Activated CD8-positive, alpha-beta T cell treated with anti-CD3 and anti-CD28 coated beads for 36 hours (primary cell): Measurements from ENCODE around the gene B3GAT3. TPM values are rescaled to one million over a fixed set of nuclear protein-coding genes. Genes with fewer than 3 reads are reported as not detected.

Experiments
- ATAC-seq: fragments of 200-7000 bp; cut with Tn5 transposase; one replicate; pipeline ENCODE4 v1.10.0; 2021; ENCODE audit warnings: mild to moderate bottlenecking, moderate library complexity
- CTCF ChIA-PET: fragments of 350-600 bp; sonication (Branson Sonifier 250); formaldehyde crosslinking; loops from one replicate; lab custom pipeline; 2021; ENCODE audit warnings: antibody characterized with exemption; lab: Charles Lee
- POLR2A ChIA-PET: fragments of 350-600 bp; sonication (Branson Sonifier 250); formaldehyde crosslinking; loops from one replicate; lab custom pipeline; 2021; ENCODE audit warnings: antibody characterized with exemption; lab: Charles Lee
- DNase-seq: peaks from one replicate; pipeline ENCODE4 v3.0.0-alpha.2; 2020
- H3K27ac Mint-ChIP-seq: one replicate; pipeline ENCODE4 v1.8.0; 2021; ENCODE audit warnings: mild to moderate bottlenecking, mixed read lengths
- H3K27me3 Mint-ChIP-seq: one replicate; pipeline ENCODE4 v1.8.0; 2021; ENCODE audit warnings: mixed read lengths
- H3K36me3 Mint-ChIP-seq: one replicate; pipeline ENCODE4 v1.8.0; 2021; ENCODE audit warnings: low read depth, mixed read lengths
- H3K4me1 Mint-ChIP-seq: one replicate; pipeline ENCODE4 v1.8.0; 2021; ENCODE audit warnings: low read depth, mixed read lengths
- H3K4me3 Mint-ChIP-seq: one replicate; pipeline ENCODE4 v1.8.0; 2021; ENCODE audit warnings: mild to moderate bottlenecking, moderate library complexity, mixed read lengths
- H3K9me3 Mint-ChIP-seq: one replicate; pipeline ENCODE4 v1.8.0; 2021; ENCODE audit warnings: mixed read lengths
- intact Hi-C: fragments of 100-400 bp; cut with micrococcal nuclease; formaldehyde crosslinking; loops from one replicate; pipeline ENCODE4 v1.10.0; 2022
- microRNA-seq: library from miRNA; unstranded; fragments of <30 nt; microRNA quantifications from one replicate; pipeline ENCODE4 v1.2.0, GENCODE V29; 2022; ENCODE audit warnings: borderline microRNAs expressed, borderline replicate concordance
- total RNA-seq, 2 experiments: library from RNA; stranded (reverse); gene quantifications; one replicate each; pipeline ENCODE4 v1.2.3, GENCODE V29; 2021
- TF ChIP-seq, protein P1 (sequence below): fragments of 200-600 bp; IDR thresholded peaks from one replicate; pipeline ENCODE4 v1.8.0; 2022; ENCODE audit warnings: antibody characterized with exemption, mild to moderate bottlenecking

The B3GAT3 gene
- total RNA-seq, 2 experiments from 2014 or later = 59.1 to 61.4 TPM

DNA sequence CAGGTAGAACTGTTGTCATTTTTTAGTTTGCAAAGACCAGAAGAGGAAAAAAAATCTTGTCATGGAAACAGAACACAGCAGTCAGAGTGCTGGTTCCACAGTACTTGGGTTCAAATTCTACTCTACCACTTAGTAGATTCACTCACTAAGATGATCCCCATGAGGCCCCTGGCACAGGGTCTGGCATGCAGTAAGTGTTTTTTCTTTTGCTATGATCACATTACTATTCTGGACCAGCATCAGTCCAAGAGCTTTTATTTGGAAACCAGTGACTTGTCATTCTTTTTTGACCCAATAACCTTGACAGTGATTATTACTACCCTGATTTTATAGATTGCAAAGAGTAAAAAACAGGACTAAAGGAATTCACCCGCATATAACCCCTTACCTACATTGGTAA, 52.2 kb downstream of the B3GAT3 start:
- no peak for ATAC-seq

DNA sequence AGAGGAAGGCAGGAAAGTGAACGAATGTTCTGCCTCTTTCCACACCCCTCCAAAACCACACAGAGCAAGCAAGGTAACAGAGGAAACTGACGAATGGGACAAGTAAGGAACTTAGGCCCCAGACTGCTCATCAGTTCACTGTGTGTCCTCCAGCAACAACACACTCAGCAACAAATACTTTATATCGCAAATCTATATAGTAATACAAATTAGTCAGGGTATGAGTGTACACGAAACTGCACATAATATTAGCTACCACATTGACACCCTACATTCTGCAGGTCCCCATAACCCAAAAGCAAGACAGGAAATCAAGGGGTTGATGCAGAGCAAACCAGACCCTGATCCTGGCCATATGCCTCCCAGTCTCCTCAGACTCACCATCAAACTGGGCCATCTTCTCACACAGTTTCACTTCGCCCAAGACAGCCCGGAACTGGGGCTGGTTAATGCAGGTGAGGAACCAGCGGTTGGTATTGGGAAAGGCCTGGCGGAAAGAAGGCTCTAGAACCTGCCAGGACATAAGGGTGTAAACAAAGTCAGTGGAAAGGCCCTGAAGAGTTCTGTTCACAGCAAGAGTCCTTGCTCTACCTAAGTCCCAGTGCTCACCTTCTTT, 54.7 kb downstream of the B3GAT3 start:
- H3K4me1 Mint-ChIP-seq = peaks cover 57% of the 10 kb centered on the region

More for the DNA sequence above, 52.2 kb downstream of the B3GAT3 start:
- no peaks in the 10 kb centered on the region for H3K9me3 Mint-ChIP-seq
- H3K36me3 Mint-ChIP-seq = peaks cover 85% of the 10 kb centered on the region
- H3K27me3 Mint-ChIP-seq = no peaks in the 10 kb centered on the region
- TF ChIP-seq, protein P1, sequence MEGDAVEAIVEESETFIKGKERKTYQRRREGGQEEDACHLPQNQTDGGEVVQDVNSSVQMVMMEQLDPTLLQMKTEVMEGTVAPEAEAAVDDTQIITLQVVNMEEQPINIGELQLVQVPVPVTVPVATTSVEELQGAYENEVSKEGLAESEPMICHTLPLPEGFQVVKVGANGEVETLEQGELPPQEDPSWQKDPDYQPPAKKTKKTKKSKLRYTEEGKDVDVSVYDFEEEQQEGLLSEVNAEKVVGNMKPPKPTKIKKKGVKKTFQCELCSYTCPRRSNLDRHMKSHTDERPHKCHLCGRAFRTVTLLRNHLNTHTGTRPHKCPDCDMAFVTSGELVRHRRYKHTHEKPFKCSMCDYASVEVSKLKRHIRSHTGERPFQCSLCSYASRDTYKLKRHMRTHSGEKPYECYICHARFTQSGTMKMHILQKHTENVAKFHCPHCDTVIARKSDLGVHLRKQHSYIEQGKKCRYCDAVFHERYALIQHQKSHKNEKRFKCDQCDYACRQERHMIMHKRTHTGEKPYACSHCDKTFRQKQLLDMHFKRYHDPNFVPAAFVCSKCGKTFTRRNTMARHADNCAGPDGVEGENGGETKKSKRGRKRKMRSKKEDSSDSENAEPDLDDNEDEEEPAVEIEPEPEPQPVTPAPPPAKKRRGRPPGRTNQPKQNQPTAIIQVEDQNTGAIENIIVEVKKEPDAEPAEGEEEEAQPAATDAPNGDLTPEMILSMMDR = no peak
- peak overlapping the region; percentile 59 for H3K27ac Mint-ChIP-seq
- H3K4me1 Mint-ChIP-seq = peaks cover 62% of the 10 kb centered on the region
- POLR2A ChIA-PET = interaction anchor here (0.6 to 11.0 kb wide), 10 partner anchors 13 to 311 kb away, joined by 3 to 156 read pairs (median 4); partner anchors contain the start of genes AHNAK, MTA2, SLC3A2 and TUT1
- H3K4me3 Mint-ChIP-seq = peak overlapping the region; percentile 1
- DNase-seq = no peak
- CTCF ChIA-PET = interaction anchor here (0.7 to 4.9 kb wide), 6 partner anchors 10 to 145 kb away, joined by 3 to 29 read pairs (median 6); partner anchors contain the start of gene TUT1
- intact Hi-C loops = no loop called here

DNA sequence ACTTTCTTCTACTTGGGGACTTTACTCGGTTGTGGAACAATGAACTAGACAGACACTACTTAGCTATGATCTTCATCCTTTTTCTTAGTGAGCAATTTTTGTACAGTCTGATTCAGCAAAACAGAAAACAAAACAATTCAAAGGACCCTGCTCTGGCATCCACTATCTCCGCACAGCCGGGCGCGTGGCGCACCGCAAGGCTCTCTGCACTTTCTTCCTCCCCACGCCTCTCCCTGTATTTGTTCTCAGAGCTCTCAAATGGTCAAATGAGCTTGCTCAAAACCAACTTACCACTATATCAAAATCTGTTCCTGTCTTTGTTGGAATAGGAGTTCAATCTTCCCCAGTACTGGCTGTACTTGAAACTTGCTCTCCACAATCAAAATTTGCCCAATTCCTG, 55.5 kb downstream of the B3GAT3 start:
- POLR2A ChIA-PET = interaction anchor here (0.8 to 11.0 kb wide), 6 partner anchors 8 to 167 kb away, joined by 3 to 156 read pairs (median 4); partner anchors contain the start of genes EEF1G and TUT1
- H3K27ac Mint-ChIP-seq = peak overlapping the region; percentile 68
- DNase-seq = no peak
- no peaks in the 10 kb centered on the region for H3K27me3 Mint-ChIP-seq
- TF ChIP-seq, protein P1 = no peak
- H3K4me3 Mint-ChIP-seq = no peak overlapping the region
- CTCF ChIA-PET = interaction anchor here (1.0 to 3.8 kb wide), 7 partner anchors 8 to 147 kb away, joined by 3 to 19 read pairs (median 4); partner anchors contain the start of genes SCGB1A1 and TUT1
- peaks cover 67% of the 10 kb centered on the region for H3K36me3 Mint-ChIP-seq
- intact Hi-C loops = no loop called here
- ATAC-seq = no peak
- H3K4me1 Mint-ChIP-seq = peaks cover 55% of the 10 kb centered on the region
- no peaks in the 10 kb centered on the region for H3K9me3 Mint-ChIP-seq

More for the DNA sequence above, 54.7 kb downstream of the B3GAT3 start:
- Mint-ChIP-seq H3K9me3 (no peaks in the 10 kb centered on the region), H3K36me3 (peaks cover 71% of the 10 kb centered on the region), H3K27ac (peak overlapping the region; percentile 61), H3K27me3 (no peaks in the 10 kb centered on the region), H3K4me3 (no peak overlapping the region)
- intact Hi-C loops = no loop called here
- no peak for DNase-seq
- ATAC-seq = peak; percentile 49
- CTCF ChIA-PET = interaction anchor here (2.3 to 4.9 kb wide), 2 partner anchors 24 to 142 kb away, joined by 16 to 29 read pairs; no protein-coding TSS in a partner anchor
- TF ChIP-seq, protein P1 = no peak
- POLR2A ChIA-PET = interaction anchor here (1.6 to 11.0 kb wide), 2 partner anchors 10 to 24 kb away, joined by 5 to 156 read pairs; partner anchors contain the start of gene TUT1

Small RNA genes within 50 kb of the gene (microRNA-seq; reads per million reads assigned to microRNA genes)
- gene MIR6747 = 0.91 reads per million

Other genes starting within 250 kb of the B3GAT3 start
- not detected for gene SCGB1A1, start 203.0 kb downstream of the B3GAT3 start, total RNA-seq
- gene AHNAK, start 75.2 kb downstream of the B3GAT3 start, total RNA-seq = 10 to 100 TPM; 41.1 to 43.0 TPM
- gene EEF1G, start 48.1 kb downstream of the B3GAT3 start, total RNA-seq = 1,000 to 10,000 TPM; 1,925 to 1,979 TPM
- 10 to 100 TPM; 34.4 to 38.0 TPM for gene TUT1, start 30.5 kb downstream of the B3GAT3 start, total RNA-seq
- 100 to 1,000 TPM; 159 to 164 TPM for gene MTA2, start 20.1 kb downstream of the B3GAT3 start, total RNA-seq
- gene EML3, start 9.2 kb downstream of the B3GAT3 start, total RNA-seq = 100 to 1,000 TPM; 115 to 120 TPM
- gene ROM1, start 8.7 kb downstream of the B3GAT3 start, total RNA-seq = 1 to 10 TPM in 1 of 2 experiments, under 1 TPM in 1; 0.79 to 1.1 TPM
- gene GANAB, start 24.6 kb upstream of the B3GAT3 start, total RNA-seq = 100 to 1,000 TPM; 205 to 217 TPM
- gene INTS5, start 31.3 kb upstream of the B3GAT3 start, total RNA-seq = 10 to 100 TPM; 30.3 to 31.5 TPM
- 100 to 1,000 TPM; 108 TPM for gene C11orf98, start 43.2 kb upstream of the B3GAT3 start, total RNA-seq
- gene CSKMT, start 43.3 kb upstream of the B3GAT3 start, total RNA-seq = 10 to 100 TPM; 37.1 to 43.6 TPM
- 1 to 10 TPM; 4.7 TPM for gene UQCC3, start 49.7 kb upstream of the B3GAT3 start, total RNA-seq
- gene LBHD1, start 50.3 kb upstream of the B3GAT3 start, total RNA-seq = 10 to 100 TPM; 12.0 to 12.9 TPM
- 100 to 1,000 TPM; 104 to 120 TPM for gene UBXN1, start 57.1 kb upstream of the B3GAT3 start, total RNA-seq
- gene LRRN4CL, start 67.5 kb upstream of the B3GAT3 start, total RNA-seq = not detected
- 10 to 100 TPM; 22.1 to 24.1 TPM for gene BSCL2, start 85.4 kb upstream of the B3GAT3 start, total RNA-seq
- not detected for gene GNG3, start 85.7 kb upstream of the B3GAT3 start, total RNA-seq
- 10 to 100 TPM; 54.9 to 58.6 TPM for gene HNRNPUL2, start 105.5 kb upstream of the B3GAT3 start, total RNA-seq
- gene TTC9C, start 106.5 kb upstream of the B3GAT3 start, total RNA-seq = 10 to 100 TPM; 33.7 to 37.9 TPM
- 10 to 100 TPM in 1 of 2 experiments, 1 to 10 TPM in 1; 9.8 to 11.8 TPM for gene ZBTB3, start 132.2 kb upstream of the B3GAT3 start, total RNA-seq
- 100 to 1,000 TPM; 109 to 111 TPM for gene POLR2G, start 139.6 kb upstream of the B3GAT3 start, total RNA-seq
- 10 to 100 TPM; 13.7 to 16.7 TPM for gene TAF6L, start 149.4 kb upstream of the B3GAT3 start, total RNA-seq
- gene TMEM179B, start 165.4 kb upstream of the B3GAT3 start, total RNA-seq = 10 to 100 TPM; 18.6 to 19.5 TPM
- 10 to 100 TPM; 12.3 to 12.7 TPM for gene TMEM223, start 170.0 kb upstream of the B3GAT3 start, total RNA-seq
- gene NXF1, start 183.5 kb upstream of the B3GAT3 start, total RNA-seq = 10 to 100 TPM; 80.9 to 90.0 TPM
- 10 to 100 TPM; 22.0 to 22.8 TPM for gene STX5, start 210.1 kb upstream of the B3GAT3 start, total RNA-seq
- gene TEX54, start 210.9 kb upstream of the B3GAT3 start, total RNA-seq = not detected
- gene WDR74, start 217.6 kb upstream of the B3GAT3 start, total RNA-seq = 10 to 100 TPM; 96.5 to 99.3 TPM